IMR-90 (cell line): ENCODE data around the gene NOS1. TPM values are rescaled to one million over a fixed set of nuclear protein-coding genes. Genes with fewer than 3 reads are reported as not detected.

Source experiments
- ATAC-seq: fragments of 200-7000 bp; cut with Tn5 transposase; 2 replicates; pipeline ENCODE4 v1.9.1; 2020; ENCODE audit warnings: low read depth, mild to moderate bottlenecking, moderate library complexity
- BruUV-seq: library from RNA; stranded (reverse); fragments of 400-500 nt; replicated peaks from 2 replicates; lab custom pipeline; 2021; lab: Mats Ljungman, UMichigan
- CTCF ChIA-PET: fragments of 300-600 bp; formaldehyde crosslinking; extraction: SDS; loops from one replicate; lab custom pipeline; 2021; ENCODE audit warnings: antibody characterized with exemption; lab: Yijun Ruan, JAX
- POLR2A ChIA-PET: fragments of 300-600 bp; sonication (Branson Sonifier 250); formaldehyde crosslinking; loops from one replicate; lab custom pipeline; 2022; ENCODE audit warnings: antibody characterized with exemption; ENCODE audit not compliant: unreplicated experiment; lab: Charles Lee
- DNase-seq: peaks from one replicate; pipeline ENCODE4 v3.0.0; 2013
- H2AFZ ChIP-seq: replicated peaks from 2 replicates; pipeline ENCODE3; 2013; ENCODE audit warnings: low read length, mild to moderate bottlenecking; ENCODE audit not compliant: poor library complexity
- H2AK5ac ChIP-seq: 2 replicates; pipeline ENCODE4 v1.6.1; 2013; ENCODE audit warnings: low read depth, low read length, inconsistent platforms
- H2AK9ac ChIP-seq: replicated peaks from 2 replicates; pipeline ENCODE3; 2013; ENCODE audit warnings: mild to moderate bottlenecking, low read depth, low read length, moderate library complexity; ENCODE audit not compliant: poor library complexity
- H2BK120ac ChIP-seq: 2 replicates; pipeline ENCODE4 v1.6.1; 2013; ENCODE audit warnings: low read depth, low read length, inconsistent platforms
- H2BK15ac ChIP-seq: 3 replicates; pipeline ENCODE4 v1.6.1; 2013; ENCODE audit warnings: low read depth, low read length, inconsistent platforms
- H2BK20ac ChIP-seq: 2 replicates; pipeline ENCODE4 v1.6.1; 2013; ENCODE audit warnings: low read depth, mild to moderate bottlenecking, inconsistent platforms, low read length, moderate library complexity
- H2BK5ac ChIP-seq: 2 replicates; pipeline ENCODE4 v1.6.1; 2013; ENCODE audit warnings: mild to moderate bottlenecking, low read depth, low read length, inconsistent platforms; ENCODE audit not compliant: poor library complexity, severe bottlenecking
- H3K14ac ChIP-seq: replicated peaks from 2 replicates; pipeline ENCODE4 v1.6.1; 2013; ENCODE audit warnings: low read depth, low read length, inconsistent platforms
- H3K18ac ChIP-seq: 2 replicates; pipeline ENCODE4 v1.6.1; 2013; ENCODE audit warnings: low read depth, low read length, control low read depth
- H3K23ac ChIP-seq: 2 replicates; pipeline ENCODE4 v1.6.1; 2013; ENCODE audit warnings: low read depth, low read length, inconsistent platforms
- H3K27ac ChIP-seq: 2 replicates; pipeline ENCODE4 v1.5.1; 2013; ENCODE audit warnings: mild to moderate bottlenecking, control low read depth, low read length; ENCODE audit not compliant: insufficient read depth
- H3K27me3 ChIP-seq: 2 replicates; pipeline ENCODE4 v1.6.1; 2013; ENCODE audit warnings: low read length; ENCODE audit not compliant: control insufficient read depth, insufficient read depth
- H3K36me3 ChIP-seq: 2 replicates; pipeline ENCODE4 v1.6.1; 2013; ENCODE audit warnings: low read length, mixed read lengths; ENCODE audit not compliant: control insufficient read depth, insufficient read depth
- H3K4ac ChIP-seq: 2 replicates; pipeline ENCODE4 v1.6.1; 2013; ENCODE audit warnings: low read depth, low read length, inconsistent platforms
- H3K4me1 ChIP-seq: 2 replicates; pipeline ENCODE4 v1.6.1; 2013; ENCODE audit warnings: low read length, mixed read lengths; ENCODE audit not compliant: control insufficient read depth, insufficient read depth
- H3K4me2 ChIP-seq: 2 replicates; pipeline ENCODE4 v1.6.1; 2013; ENCODE audit warnings: low read depth, mild to moderate bottlenecking, control low read depth, low read length, moderate library complexity
- H3K4me3 ChIP-seq: 2 replicates; pipeline ENCODE4 v1.5.1; 2013; ENCODE audit warnings: low read depth, mild to moderate bottlenecking, control low read depth, low read length, moderate library complexity; ENCODE audit not compliant: insufficient read depth
- H3K56ac ChIP-seq: 2 replicates; pipeline ENCODE4 v1.6.1; 2013; ENCODE audit warnings: low read length, inconsistent platforms; ENCODE audit not compliant: insufficient read depth; ENCODE audit errors: extremely low read depth
- H3K79me1 ChIP-seq, 2 experiments: 2 replicates each; pipeline ENCODE4 v1.6.1; 2013; ENCODE audit warnings: low read length in 2 of 2, inconsistent platforms in 1 of 2, low read depth in 1 of 2
- H3K9ac ChIP-seq: 2 replicates; pipeline ENCODE4 v1.6.1; 2013; ENCODE audit warnings: low read depth, low read length, control low read depth
- H3K9me1 ChIP-seq: 2 replicates; pipeline ENCODE4 v1.6.1; 2013; ENCODE audit warnings: low read length, inconsistent platforms; ENCODE audit not compliant: insufficient read depth
- H3K9me3 ChIP-seq: 2 replicates; pipeline ENCODE4 v1.6.1; 2013; ENCODE audit warnings: low read length; ENCODE audit not compliant: control insufficient read depth, insufficient read depth
- H4K20me1 ChIP-seq: 2 replicates; pipeline ENCODE4 v1.6.1; 2013; ENCODE audit warnings: low read length, inconsistent platforms; ENCODE audit not compliant: insufficient read depth
- H4K5ac ChIP-seq: 2 replicates; pipeline ENCODE4 v1.6.1; 2013; ENCODE audit warnings: mild to moderate bottlenecking, low read depth, low read length, control low read depth
- H4K8ac ChIP-seq, 2 experiments: 2 replicates each; pipeline ENCODE4 v1.6.1; 2013; ENCODE audit warnings: low read depth in 2 of 2, low read length in 2 of 2, control low read depth in 1 of 2, inconsistent platforms in 1 of 2
- H4K91ac ChIP-seq: 2 replicates; pipeline ENCODE4 v1.6.1; 2013; ENCODE audit warnings: low read depth, low read length, inconsistent platforms; ENCODE audit not compliant: insufficient read depth
- BHLHE40 ChIP-seq: fragments of 150-350 bp; IDR thresholded peaks from 2 replicates; pipeline ENCODE4 v1.6.1; 2016; ENCODE audit warnings: mild to moderate bottlenecking, low read depth, low read length
- CEBPB ChIP-seq: IDR thresholded peaks from 2 replicates; pipeline ENCODE4 v1.6.1; 2012; ENCODE audit warnings: low read depth, low read length, improper control_type of control experiment
- CHD1 ChIP-seq: IDR thresholded peaks from 2 replicates; pipeline ENCODE4 v1.6.1; 2012; ENCODE audit warnings: low read depth, low read length, improper control_type of control experiment
- CTCF ChIP-seq: conservative IDR thresholded peaks from 2 replicates; pipeline ENCODE4 v1.5.1; 2012; ENCODE audit warnings: mild to moderate bottlenecking, low read depth, low read length, improper control_type of control experiment
- FOS ChIP-seq: fragments of 150-350 bp; IDR thresholded peaks from 2 replicates; pipeline ENCODE4 v1.6.1; 2016; ENCODE audit warnings: low read depth, low read length
- MAFK ChIP-seq: IDR thresholded peaks from 2 replicates; pipeline ENCODE4 v1.6.1; 2012; ENCODE audit warnings: low read depth, low read length, improper control_type of control experiment
- MAZ ChIP-seq: IDR thresholded peaks from 2 replicates; pipeline ENCODE4 v1.6.1; 2012; ENCODE audit warnings: low read depth, mild to moderate bottlenecking, low read length, improper control_type of control experiment, moderate library complexity, borderline replicate concordance
- MXI1 ChIP-seq: IDR thresholded peaks from 2 replicates; pipeline ENCODE4 v1.6.1; 2012; ENCODE audit warnings: low read depth, mild to moderate bottlenecking, low read length, moderate library complexity, borderline replicate concordance
- NFE2L2 ChIP-seq: fragments of 150-350 bp; IDR thresholded peaks from 2 replicates; pipeline ENCODE4 v1.6.1; 2016; ENCODE audit warnings: low read depth, mild to moderate bottlenecking, low read length
- POLR2A ChIP-seq: IDR thresholded peaks from 2 replicates; pipeline ENCODE4 v1.6.1; 2012; ENCODE audit warnings: mild to moderate bottlenecking, low read depth, low read length
- RAD21 ChIP-seq: IDR thresholded peaks from 2 replicates; pipeline ENCODE4 v1.6.1; 2012; ENCODE audit warnings: low read length, improper control_type of control experiment
- RCOR1 ChIP-seq: IDR thresholded peaks from 2 replicates; pipeline ENCODE4 v1.6.1; 2012; ENCODE audit warnings: mild to moderate bottlenecking, low read length, improper control_type of control experiment; ENCODE audit not compliant: insufficient replicate concordance
- RFX5 ChIP-seq: IDR thresholded peaks from 2 replicates; pipeline ENCODE4 v1.8.0; 2012; ENCODE audit warnings: low read depth, mild to moderate bottlenecking, low read length, moderate library complexity
- USF2 ChIP-seq: fragments of 150-350 bp; IDR thresholded peaks from 2 replicates; pipeline ENCODE4 v1.6.1; 2017; ENCODE audit warnings: mild to moderate bottlenecking, antibody characterized with exemption, low read length, low read depth
- WGBS, 2 experiments: methylation state at CpG; one replicate each; pipeline versions ENCODE4 v1.1.5 to v1.1.7; 2013; ENCODE audit warnings: missing lambda C conversion rate in 2 of 2; ENCODE audit not compliant: insufficient read length in 1 of 2; ENCODE audit errors: extremely low coverage in 2 of 2; 5-methylcytosine and 5-hydroxymethylcytosine counted together
- dilution Hi-C: fragments of 300-500 bp; cut with HindIII; formaldehyde crosslinking; loops from one replicate; pipeline ENCODE4 v1.14.3; 2018; ENCODE audit warnings: low sequenced_read_pairs; ENCODE audit not compliant: unreplicated experiment
- in situ Hi-C: fragments of 300-500 bp; cut with MboI; formaldehyde crosslinking; loops from 3 replicates; pipeline ENCODE4 v1.14.3; 2019; ENCODE audit warnings: low sequenced_read_pairs, inconsistent platforms, mixed read lengths
- intact Hi-C: fragments of 100-400 bp; cut with micrococcal nuclease; formaldehyde crosslinking; loops from 2 replicates; pipeline ENCODE4 v1.10.0; 2022
- polyA plus RNA-seq, 3 experiments: library from polyadenylated mRNA; depleted of rRNA; stranded (reverse); fragments of >200 nt; gene quantifications; 2 replicates each; pipeline ENCODE4 v1.2.3, GENCODE V29; 2012; ENCODE audit warnings: low replicate concordance in 1 of 3
- total RNA-seq: library from RNA; depleted of rRNA; stranded (reverse); fragments of >200 nt; gene quantifications from 2 replicates; pipeline ENCODE4 v1.2.3, GENCODE V29; 2012
- TF ChIP-seq, protein P1 (sequence below): fragments of 150-350 bp; IDR thresholded peaks from 2 replicates; pipeline ENCODE4 v1.6.1; 2016; ENCODE audit warnings: low read depth, mild to moderate bottlenecking, low read length, moderate library complexity, borderline replicate concordance

NOS1 gene
- total and polyA plus RNA-seq, 2 of the 4 experiments (the other 2 are of a cell fraction): 0.09 TPM; not detected in 1

DNA sequence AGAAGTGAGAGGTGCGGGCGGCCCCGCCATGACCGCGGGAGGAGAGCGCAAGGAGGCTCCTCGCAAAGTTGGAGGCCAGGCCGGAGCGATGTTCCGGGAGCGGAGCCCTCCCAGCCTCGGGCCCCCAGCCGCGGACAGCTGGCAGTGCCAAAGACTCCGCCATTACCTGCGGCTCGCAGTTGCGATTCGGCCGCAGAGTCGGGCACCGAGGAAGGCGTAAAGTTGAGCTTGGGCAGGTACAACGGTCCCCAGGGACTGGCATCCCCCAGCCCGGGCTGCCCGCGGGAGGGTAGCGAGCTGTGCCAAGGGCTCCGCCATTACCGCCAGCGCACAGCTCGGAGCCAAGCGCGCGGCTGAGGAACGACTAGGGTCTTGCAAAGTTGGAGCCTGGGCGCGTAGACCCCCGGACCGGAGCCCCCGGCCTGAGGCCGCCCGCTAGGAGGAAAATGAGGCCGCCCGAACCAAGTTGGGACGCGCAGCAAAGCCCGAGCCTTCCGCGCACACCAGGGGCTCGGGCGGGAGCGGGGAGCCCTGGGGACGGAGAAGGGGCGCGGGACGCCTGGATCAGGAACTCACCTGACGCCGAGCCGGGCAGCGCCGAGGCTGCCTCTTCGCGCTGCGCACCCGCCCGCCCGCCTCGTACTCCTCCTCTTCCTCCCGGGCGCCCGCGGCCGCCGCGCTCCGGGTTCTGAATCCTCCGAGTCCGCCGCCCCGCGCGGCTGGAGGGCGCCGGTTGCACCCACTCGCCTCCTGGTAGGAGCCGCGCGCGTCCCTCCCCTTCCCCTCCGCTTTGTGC lies 677 bp downstream of the NOS1 start:
- Histone ChIP-seq H4K20me1 (no peaks in the 10 kb centered on the region), H2AK5ac (no peak overlapping the region), H3K4me2 (no peak overlapping the region), H3K79me1 (no peaks in the 10 kb centered on the region), H3K4ac (no peak overlapping the region), H3K27me3 (no peaks in the 10 kb centered on the region), H2BK120ac (no peak overlapping the region), H2BK20ac (no peak overlapping the region), H2BK15ac (no peak overlapping the region), H4K8ac (no peak overlapping the region), H3K18ac (no peak overlapping the region), H3K4me3 (no peak overlapping the region), H3K36me3 (no peaks in the 10 kb centered on the region), H2BK5ac (no peak overlapping the region), H2AFZ (no peak overlapping the region), H3K9me1 (no peaks in the 10 kb centered on the region), H3K23ac (no peak overlapping the region), H3K9ac (no peak overlapping the region), H3K4me1 (no peaks in the 10 kb centered on the region), H2AK9ac (no peak overlapping the region), H3K9me3 (peaks cover 3% of the 10 kb centered on the region; the same call in 1 of the 2 replicates), H3K14ac (no peak overlapping the region), H4K91ac (no peak overlapping the region), H4K5ac (no peak overlapping the region), H3K27ac (no peak overlapping the region), H3K56ac (no peak overlapping the region)
- no TSS peak for BruUV-seq
- ATAC-seq: no peak
- 4% methylated on average over 27 of the region's 91 CpGs; no CpG with 5 or more reads in 1 of the 2 experiments for whole genome bisulfite sequencing, 2 experiments
- ChIA-PET CTCF (no interaction called here), POLR2A (no interaction called here)
- no peak for DNase-seq
- dilution Hi-C loops: no loop called here
- in situ Hi-C loops: loop anchor here (10.0 kb wide), 1 partner anchor 474 kb away; no protein-coding TSS in a partner anchor
- intact Hi-C loops: no loop called here
- TF ChIP-seq BHLHE40 (no peak), CTCF (no peak), NFE2L2 (no peak), RAD21 (no peak), MXI1 (no peak), CEBPB (no peak), USF2 (no peak), CHD1 (no peak), POLR2A (no peak), MAFK (no peak), RCOR1 (no peak), FOS (no peak), MAZ (no peak), RFX5 (no peak)
- TF ChIP-seq, protein P1, sequence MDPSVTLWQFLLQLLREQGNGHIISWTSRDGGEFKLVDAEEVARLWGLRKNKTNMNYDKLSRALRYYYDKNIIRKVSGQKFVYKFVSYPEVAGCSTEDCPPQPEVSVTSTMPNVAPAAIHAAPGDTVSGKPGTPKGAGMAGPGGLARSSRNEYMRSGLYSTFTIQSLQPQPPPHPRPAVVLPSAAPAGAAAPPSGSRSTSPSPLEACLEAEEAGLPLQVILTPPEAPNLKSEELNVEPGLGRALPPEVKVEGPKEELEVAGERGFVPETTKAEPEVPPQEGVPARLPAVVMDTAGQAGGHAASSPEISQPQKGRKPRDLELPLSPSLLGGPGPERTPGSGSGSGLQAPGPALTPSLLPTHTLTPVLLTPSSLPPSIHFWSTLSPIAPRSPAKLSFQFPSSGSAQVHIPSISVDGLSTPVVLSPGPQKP: no peak
